ENCODE results near the gene SMARCC2.

Gene SMARCC2

DNA sequence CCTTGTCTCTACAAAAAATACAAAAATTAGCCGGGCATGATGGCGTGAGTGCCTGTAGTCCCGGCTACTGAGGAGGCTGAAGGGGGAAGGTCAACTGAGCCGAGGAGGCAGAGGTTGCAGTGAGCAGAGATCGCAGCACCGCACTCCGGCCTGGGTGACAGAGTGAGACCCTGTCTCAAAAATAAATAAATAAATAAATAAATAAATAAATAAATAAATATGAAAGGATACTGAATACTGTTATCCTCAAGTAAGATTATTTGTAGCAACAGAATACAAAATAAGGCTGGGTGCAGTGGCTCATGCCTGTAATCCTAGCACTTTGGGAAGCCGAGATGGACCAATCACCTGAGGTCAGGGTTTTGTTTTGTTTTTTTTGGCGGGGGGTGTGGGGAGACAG lies 30.6 kb upstream of the SMARCC2 start (continued):
- no peak for TF ChIP-seq ZBTB20 (tag by site-specific recombination; IDR thresholded peaks at IDR 0.05)
- TF ChIP-seq MEIS1 (CRISPR knock-in tag; IDR thresholded peaks at IDR 0.05; ENCODE audit: borderline replicate concordance) = no peak
- peak; percentile 38; the same call in 1 of the 2 replicates for TF ChIP-seq ZFP3 (tag by site-specific recombination; IDR thresholded peaks at IDR 0.05; ENCODE audit: low read depth)
- TF ChIP-seq OSR2 (tag by site-specific recombination; IDR thresholded peaks at IDR 0.05) = no peak
- TF ChIP-seq KLF17 (tag by site-specific recombination; IDR thresholded peaks at IDR 0.05) = no peak

GRCh38 chr12:56216461-56216860 lies 27.2 kb upstream of the SMARCC2 start:
- CTCF ChIA-PET = interaction anchor here (0.6 to 1.3 kb wide), 4 partner anchors 10 to 746 kb away, joined by 3 to 8 read pairs (median 4); partner anchors contain the start of genes OR6C70 and SMARCC2
- H3K36me3 ChIP-seq (ENCODE audit: control insufficient read depth in 2 of 2, insufficient read depth in 1 of 2, low read length in 2 of 2) = peaks cover 28 to 54% of the 10 kb centered on the region in 2 experiments
- no peaks in the 10 kb centered on the region for H3K9me3 ChIP-seq (ENCODE audit: control insufficient read depth, insufficient read depth, low read depth, low read length)
- 0 out of 2 replicates have a peak, but pooled peaks cover 4% of the 10 kb centered on the region for H3K4me1 ChIP-seq (ENCODE audit: control insufficient read depth, insufficient read depth, low read length)
- H3K27ac ChIP-seq (ENCODE audit: extremely low read depth, low read depth, low read length) = no peak overlapping the region
- POLR2A ChIA-PET = interaction anchor here (0.7 kb wide), 1 partner anchor 22 kb away, joined by 3 read pairs; no protein-coding TSS in a partner anchor
- TF ChIP-seq ZBTB20 (tag by site-specific recombination; IDR thresholded peaks at IDR 0.05) = no peak
- TF ChIP-seq IKZF3 (tag by site-specific recombination; IDR thresholded peaks at IDR 0.05) = no peak
- no peak for TF ChIP-seq ZNF571 (tag by site-specific recombination; IDR thresholded peaks at IDR 0.05)
- TF ChIP-seq ZBTB26 (tag by site-specific recombination; optimal IDR thresholded peaks at IDR 0.05) = no peak
- no peak for TF ChIP-seq ZBTB49 (tag by site-specific recombination; IDR thresholded peaks at IDR 0.05; ENCODE audit: low read depth)
- TF ChIP-seq ZNF521 (tag by site-specific recombination; IDR thresholded peaks at IDR 0.05) = no peak
- no peak for TF ChIP-seq ZXDB (tag by site-specific recombination; IDR thresholded peaks at IDR 0.05)
- TF ChIP-seq BCL11A (tag by site-specific recombination; IDR thresholded peaks at IDR 0.05; ENCODE audit: low read depth) = no peak
- no peak for TF ChIP-seq ZNF624 (tag by site-specific recombination; IDR thresholded peaks at IDR 0.05)
- no peak for TF ChIP-seq ZNF211 (tag by site-specific recombination; IDR thresholded peaks at IDR 0.05; ENCODE audit: low read depth)
- no peak overlapping the region for H3K4me3 ChIP-seq (ENCODE audit: low read depth, low read length)

DNA sequence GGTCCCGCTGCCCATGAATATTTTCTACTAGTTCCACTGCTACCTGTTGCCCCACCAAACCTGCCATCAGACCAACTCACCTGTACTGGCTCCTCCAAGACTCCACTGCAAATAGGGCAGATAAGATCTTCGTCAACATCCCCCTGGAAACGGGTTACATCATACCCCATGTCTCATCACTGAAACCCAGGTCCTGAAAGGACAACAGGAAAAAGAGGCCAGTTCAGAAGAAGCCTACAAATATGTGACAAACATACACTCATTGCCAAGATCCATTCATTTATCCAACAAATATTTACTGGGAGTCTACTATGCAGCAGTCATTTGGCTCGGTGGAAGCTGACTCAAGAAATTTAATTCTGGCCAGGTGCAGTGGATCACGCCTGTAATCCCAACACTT lies 24.6 kb upstream of the SMARCC2 start:
- no peaks in the 10 kb centered on the region for H3K4me1 ChIP-seq (ENCODE audit: control insufficient read depth, insufficient read depth, low read length)
- H3K9me3 ChIP-seq (ENCODE audit: control insufficient read depth, insufficient read depth, low read depth, low read length) = no peaks in the 10 kb centered on the region
- POLR2A ChIA-PET = interaction anchor here (0.6 kb wide), 1 partner anchor 57 kb away, joined by 6 read pairs; no protein-coding TSS in a partner anchor
- TF ChIP-seq KLF17 (tag by site-specific recombination; IDR thresholded peaks at IDR 0.05) (no peak), SCRT2 (tag by site-specific recombination; IDR thresholded peaks at IDR 0.05) (peak; percentile 69)
- H3K4me3 ChIP-seq (ENCODE audit: low read depth, low read length) = no peak overlapping the region
- no peak overlapping the region for H3K27ac ChIP-seq (ENCODE audit: extremely low read depth, low read depth, low read length)
- CTCF ChIA-PET = no interaction called here
- peaks cover 38 to 74% of the 10 kb centered on the region in 2 experiments for H3K36me3 ChIP-seq (ENCODE audit: control insufficient read depth in 2 of 2, insufficient read depth in 1 of 2, low read length in 2 of 2)

All from HEK293 (cell line).